Neuron (in vitro differentiated cells): ENCODE data around the gene CELA2A.

Experiments used
- H2AFZ ChIP-seq: one replicate; pipeline ENCODE4 v1.6.1; 2013; ENCODE audit warnings: low read depth, mild to moderate bottlenecking, inconsistent platforms, low read length, moderate library complexity
- H3K27me3 ChIP-seq: one replicate; pipeline ENCODE4 v1.6.1; 2013; ENCODE audit warnings: low read length; ENCODE audit not compliant: insufficient read depth
- H3K36me3 ChIP-seq: one replicate; pipeline ENCODE4 v1.6.1; 2013; ENCODE audit warnings: low read length; ENCODE audit not compliant: insufficient read depth
- H3K4me1 ChIP-seq: one replicate; pipeline ENCODE4 v1.6.1; 2013; ENCODE audit warnings: low read length; ENCODE audit not compliant: insufficient read depth
- H3K4me3 ChIP-seq: 2 replicates; pipeline ENCODE4 v1.5.1; 2013; ENCODE audit warnings: mild to moderate bottlenecking, low read length, moderate library complexity
- H3K9me3 ChIP-seq: one replicate; pipeline ENCODE4 v1.6.1; 2013; ENCODE audit warnings: low read length

The CELA2A gene

DNA sequence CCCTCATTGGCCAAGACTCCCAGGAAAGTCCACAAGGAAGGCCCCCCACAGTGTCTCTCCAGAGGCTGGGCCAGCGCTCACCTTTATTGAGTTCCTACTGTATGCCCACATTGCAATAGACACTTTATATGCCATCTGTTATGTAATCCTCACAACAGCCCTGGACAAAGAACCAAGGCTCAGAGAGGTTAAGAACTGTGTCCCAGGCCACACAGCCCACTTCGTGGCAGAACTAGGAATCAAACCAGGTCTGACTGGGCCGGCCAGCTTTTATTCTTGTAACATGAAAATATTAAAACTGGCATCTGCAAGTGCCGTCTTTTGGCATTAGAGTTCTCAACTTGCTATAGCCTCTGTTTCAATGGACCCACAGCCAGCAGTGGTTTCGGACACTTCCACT lies 13.8 kb upstream of the CELA2A start:
- H2AFZ ChIP-seq = no peak overlapping the region
- H3K4me1 ChIP-seq = no peaks in the 10 kb centered on the region
- H3K9me3 ChIP-seq = no peaks in the 10 kb centered on the region
- H3K36me3 ChIP-seq = no peaks in the 10 kb centered on the region
- H3K4me3 ChIP-seq = no peak overlapping the region
- H3K27me3 ChIP-seq = peaks cover 2% of the 10 kb centered on the region

DNA sequence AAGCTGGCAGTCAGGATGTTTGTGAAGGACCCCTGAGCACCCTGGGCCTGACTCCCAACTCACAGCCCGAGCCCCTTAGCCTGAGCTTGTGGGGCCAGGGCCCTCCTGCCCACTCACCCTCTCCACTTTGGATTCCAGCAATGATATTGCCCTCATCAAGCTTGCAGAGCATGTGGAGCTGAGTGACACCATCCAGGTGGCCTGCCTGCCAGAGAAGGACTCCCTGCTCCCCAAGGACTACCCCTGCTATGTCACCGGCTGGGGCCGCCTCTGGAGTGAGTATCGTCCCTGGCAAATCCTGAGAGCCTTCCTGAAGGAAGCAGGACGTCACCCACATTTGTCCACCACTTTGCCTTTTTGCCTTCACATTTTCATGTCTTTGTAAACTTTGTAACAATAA lies 13.3 kb upstream of the CELA2A start:
- Histone ChIP-seq H3K4me3 (no peak overlapping the region), H3K9me3 (no peaks in the 10 kb centered on the region), H3K4me1 (no peaks in the 10 kb centered on the region), H2AFZ (no peak overlapping the region), H3K36me3 (no peaks in the 10 kb centered on the region), H3K27me3 (peaks cover under 1% of the 10 kb centered on the region)

DNA sequence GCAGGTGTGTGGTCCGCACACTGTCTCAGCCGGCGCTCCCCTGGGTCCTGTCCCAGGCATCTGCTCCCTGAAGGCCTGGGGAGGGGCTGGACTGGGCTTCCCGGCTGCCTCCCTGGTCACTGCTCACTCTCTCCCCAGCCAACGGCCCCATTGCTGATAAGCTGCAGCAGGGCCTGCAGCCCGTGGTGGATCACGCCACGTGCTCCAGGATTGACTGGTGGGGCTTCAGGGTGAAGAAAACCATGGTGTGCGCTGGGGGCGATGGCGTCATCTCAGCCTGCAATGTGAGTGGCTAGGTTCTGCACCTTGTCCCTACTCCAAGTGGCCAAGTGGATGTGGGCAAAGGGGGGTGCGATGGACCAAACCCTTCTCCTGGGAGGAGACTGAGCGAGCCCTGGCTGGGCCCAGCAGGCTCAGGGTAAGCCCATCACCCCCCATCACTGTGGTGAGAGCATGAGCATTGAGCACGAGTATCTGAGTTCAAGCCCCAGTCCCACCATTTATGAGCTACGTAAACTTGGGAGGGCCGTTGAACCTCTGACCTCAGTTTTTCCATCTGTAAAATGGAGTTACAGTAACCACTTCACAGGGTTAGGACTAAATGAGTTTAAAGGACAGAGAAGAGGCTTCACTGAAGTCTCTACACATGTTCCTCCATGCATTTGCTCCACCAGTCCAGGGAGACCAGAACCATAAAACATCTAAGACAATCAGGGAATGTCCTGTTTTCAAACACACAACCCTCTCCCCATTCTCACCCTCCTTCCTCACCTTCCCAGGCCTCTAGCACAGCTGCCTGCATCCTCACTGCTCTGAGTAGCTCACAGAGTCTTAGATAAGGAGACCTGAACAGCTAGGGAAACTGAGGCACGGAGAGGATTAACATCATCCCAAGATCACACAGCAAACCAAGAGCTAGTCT lies 11.8 kb upstream of the CELA2A start:
- H3K9me3 ChIP-seq = no peaks in the 10 kb centered on the region
- H3K4me3 ChIP-seq = no peak overlapping the region
- H2AFZ ChIP-seq = no peak overlapping the region
- no peaks in the 10 kb centered on the region for H3K27me3 ChIP-seq
- H3K4me1 ChIP-seq = no peaks in the 10 kb centered on the region
- H3K36me3 ChIP-seq = no peaks in the 10 kb centered on the region

DNA sequence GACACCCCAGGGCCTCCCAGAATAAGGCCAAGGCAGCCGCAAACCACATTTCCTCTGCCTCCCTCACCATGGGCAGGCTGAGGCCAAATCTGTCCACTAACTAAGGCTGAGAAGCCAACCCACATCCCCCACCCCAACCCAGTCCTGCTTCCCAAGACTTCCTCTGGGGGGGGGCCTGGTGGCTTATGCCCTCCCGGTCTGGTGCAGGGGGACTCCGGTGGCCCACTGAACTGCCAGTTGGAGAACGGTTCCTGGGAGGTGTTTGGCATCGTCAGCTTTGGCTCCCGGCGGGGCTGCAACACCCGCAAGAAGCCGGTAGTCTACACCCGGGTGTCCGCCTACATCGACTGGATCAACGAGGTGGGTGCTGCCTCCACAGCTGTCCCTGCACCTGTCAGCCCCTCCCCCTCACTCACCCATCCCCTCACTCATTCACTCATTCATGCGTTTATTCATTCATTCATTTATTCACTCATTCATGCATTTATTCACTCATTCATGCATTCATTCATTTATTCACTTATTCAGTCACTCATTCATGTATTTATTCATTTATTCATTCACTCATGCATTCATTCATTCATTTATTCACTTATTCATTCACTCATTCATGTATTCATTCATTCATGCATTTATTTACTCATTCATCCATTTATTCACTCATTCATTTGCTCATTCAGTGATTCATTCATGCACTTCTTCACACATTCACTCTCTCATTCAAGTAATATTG lies 11.0 kb upstream of the CELA2A start:
- no peak overlapping the region for H2AFZ ChIP-seq
- H3K4me3 ChIP-seq = no peak overlapping the region
- no peaks in the 10 kb centered on the region for H3K9me3 ChIP-seq
- no peaks in the 10 kb centered on the region for H3K4me1 ChIP-seq
- H3K36me3 ChIP-seq = no peaks in the 10 kb centered on the region
- H3K27me3 ChIP-seq = no peaks in the 10 kb centered on the region

DNA sequence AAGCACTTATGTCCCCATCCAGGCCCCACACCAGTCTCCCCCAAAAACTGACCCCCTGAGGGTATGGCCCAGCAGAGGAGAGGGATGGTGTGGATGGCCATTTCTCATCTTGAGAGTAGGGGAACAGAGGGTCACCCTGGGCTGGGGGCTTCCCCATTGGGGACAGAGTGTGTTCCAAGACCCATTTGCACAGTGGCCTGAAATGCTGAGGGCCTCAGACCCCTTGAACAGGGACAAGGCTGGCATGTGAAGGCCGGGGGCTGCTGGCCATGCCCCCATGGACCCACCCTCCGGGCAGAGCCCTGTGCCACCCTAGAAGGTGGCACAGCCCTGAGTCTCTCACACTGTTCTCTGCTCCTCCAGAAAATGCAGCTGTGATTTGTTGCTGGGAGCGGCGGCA lies 10.3 kb upstream of the CELA2A start:
- Histone ChIP-seq H3K27me3 (no peaks in the 10 kb centered on the region), H3K36me3 (no peaks in the 10 kb centered on the region), H3K9me3 (no peaks in the 10 kb centered on the region), H3K4me1 (no peaks in the 10 kb centered on the region), H2AFZ (no peak overlapping the region), H3K4me3 (no peak overlapping the region)

DNA sequence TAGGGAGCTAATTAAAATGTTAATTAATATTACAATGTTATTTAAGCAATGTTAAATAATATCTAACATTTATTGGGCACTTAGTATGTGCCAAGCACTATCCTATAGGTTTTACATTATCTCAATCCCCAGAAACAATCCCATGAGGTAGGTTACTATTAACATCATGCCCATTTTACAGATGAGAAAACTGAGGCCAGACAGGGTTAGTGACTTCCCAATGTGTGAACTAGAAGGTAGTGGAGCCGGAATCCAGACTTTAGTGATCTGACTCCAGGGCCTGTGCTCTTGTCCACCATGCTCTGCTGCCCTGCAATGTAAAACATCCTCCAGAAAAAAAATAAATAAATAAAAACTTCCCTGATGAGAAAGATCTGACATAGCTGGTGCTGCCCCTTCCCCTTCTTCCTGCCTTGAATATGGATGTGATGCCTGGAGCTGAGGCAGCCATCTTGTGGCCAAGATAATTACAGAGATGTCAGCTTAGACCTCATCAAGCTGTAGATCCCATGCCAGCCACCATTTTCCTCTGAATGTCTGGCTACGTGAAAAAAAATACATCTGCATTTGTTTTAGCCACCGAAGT lies 7.6 kb upstream of the CELA2A start:
- Histone ChIP-seq H3K4me3 (no peak overlapping the region), H3K27me3 (no peaks in the 10 kb centered on the region), H3K4me1 (no peaks in the 10 kb centered on the region), H2AFZ (no peak overlapping the region), H3K9me3 (no peaks in the 10 kb centered on the region), H3K36me3 (no peaks in the 10 kb centered on the region)

DNA sequence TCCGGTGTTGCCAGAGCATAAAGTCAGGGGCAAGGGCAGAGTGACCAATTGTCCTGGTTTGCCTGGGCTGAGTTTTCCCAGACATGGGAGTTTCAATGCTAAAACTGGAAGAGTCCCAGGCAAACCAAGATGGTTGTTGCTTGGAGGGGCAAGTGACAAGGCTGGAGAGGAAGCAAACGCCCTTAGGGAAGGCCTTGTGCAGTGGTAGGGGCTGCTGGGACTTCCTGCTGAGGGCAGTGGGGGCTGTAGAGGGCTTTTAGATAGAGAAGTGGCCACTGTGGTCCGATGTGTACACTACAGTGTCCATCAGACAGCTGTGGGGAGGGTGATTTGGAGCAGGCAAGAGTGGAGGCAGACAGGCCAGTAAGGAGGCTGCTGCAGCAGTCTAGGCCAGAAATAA lies 7.0 kb upstream of the CELA2A start:
- H3K9me3 ChIP-seq = no peaks in the 10 kb centered on the region
- H2AFZ ChIP-seq = no peak overlapping the region
- H3K36me3 ChIP-seq = no peaks in the 10 kb centered on the region

DNA sequence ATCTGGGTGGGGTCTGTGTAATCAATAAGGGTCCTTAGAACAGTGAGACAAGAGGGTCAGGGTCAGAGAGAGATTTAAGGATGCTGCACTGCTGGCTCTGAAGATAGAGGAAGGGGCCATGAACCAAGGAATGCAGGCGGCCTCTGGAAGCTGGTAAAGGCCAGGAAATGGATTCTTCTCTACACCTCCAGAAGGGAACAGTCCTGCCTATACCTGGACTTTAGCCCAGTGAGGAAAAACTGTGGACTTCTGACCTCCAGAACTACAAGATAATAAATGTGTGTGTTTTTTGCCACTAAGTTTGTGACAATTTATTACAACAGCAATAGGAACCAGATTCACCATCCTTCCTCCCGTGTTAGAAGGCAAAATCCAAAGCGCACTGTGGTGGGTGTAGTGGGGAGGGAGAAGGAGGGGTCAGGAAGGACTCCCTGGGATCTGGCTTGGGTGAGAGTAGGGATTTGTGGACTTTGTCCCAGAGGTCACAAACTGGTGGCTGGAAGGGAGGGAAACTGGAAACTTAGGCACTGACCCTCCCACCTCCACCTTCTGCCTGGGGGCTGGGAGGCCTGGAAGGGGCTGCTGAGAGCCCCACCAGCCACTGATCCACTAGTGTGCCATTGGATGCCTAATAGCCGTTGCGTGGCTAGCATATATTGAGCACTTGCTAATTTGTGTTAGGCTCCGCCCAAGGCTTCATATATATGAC lies 5.4 kb upstream of the CELA2A start:
- Histone ChIP-seq H3K36me3 (no peaks in the 10 kb centered on the region), H3K4me3 (no peak overlapping the region), H2AFZ (no peak overlapping the region), H3K9me3 (no peaks in the 10 kb centered on the region), H3K27me3 (no peaks in the 10 kb centered on the region), H3K4me1 (no peaks in the 10 kb centered on the region)

More for the DNA sequence above, 7.0 kb upstream of the CELA2A start:
- H3K4me1 ChIP-seq = no peaks in the 10 kb centered on the region
- no peak overlapping the region for H3K4me3 ChIP-seq
- no peaks in the 10 kb centered on the region for H3K27me3 ChIP-seq

DNA sequence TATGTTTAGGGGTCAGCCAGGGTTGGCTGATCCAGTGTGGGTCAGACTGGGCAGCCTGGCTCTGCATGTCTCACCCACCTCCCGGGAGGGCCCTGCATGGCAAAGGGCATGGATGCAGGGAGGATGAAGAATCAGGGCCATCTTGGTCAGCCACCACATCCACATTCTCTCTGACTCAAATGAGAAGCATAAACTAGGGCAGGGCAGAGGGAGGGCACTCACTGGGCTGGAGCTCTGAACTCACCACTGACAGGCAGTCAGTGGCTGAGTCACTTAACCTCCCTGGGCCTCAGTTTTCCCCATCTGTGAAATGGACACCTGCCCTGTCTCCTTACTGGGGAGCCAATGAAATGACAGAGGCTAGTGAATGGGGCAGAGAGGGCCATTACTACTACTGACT lies 4.3 kb upstream of the CELA2A start:
- Histone ChIP-seq H2AFZ (no peak overlapping the region), H3K4me3 (no peak overlapping the region), H3K27me3 (peaks cover 4% of the 10 kb centered on the region), H3K4me1 (no peaks in the 10 kb centered on the region), H3K36me3 (no peaks in the 10 kb centered on the region), H3K9me3 (no peaks in the 10 kb centered on the region)

DNA sequence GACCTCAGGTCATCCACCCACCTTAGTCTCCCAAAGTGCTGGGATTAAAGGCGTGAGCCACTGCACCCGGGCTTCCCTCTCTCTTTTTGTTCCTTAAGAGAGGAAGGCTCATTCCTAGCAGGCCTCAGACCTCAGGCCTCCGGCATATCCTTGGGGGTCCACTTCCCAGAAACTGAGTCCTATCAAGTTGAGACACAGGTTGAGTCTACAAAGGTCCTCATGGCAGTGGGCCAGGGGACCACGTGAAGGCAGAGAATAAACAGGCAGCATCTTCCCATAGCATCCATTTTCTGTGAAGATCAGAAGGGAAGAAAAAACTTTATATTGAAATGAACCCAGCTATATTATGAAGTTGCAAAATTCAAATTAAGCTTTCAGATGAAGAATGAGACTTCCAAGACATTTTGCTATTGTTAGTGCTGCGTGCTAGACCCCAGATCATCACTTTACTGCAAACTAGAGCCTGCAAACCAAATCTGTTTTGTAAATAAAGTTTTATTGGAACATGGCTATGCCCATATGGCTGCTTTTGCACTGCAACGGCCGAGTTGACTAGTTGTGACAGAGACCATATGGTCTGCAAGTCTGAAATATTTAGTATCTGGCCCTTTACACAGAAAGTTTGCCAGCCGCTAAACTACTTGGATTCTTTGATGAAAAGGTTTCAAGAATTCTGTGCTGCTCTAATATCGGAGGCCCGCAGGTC lies 3.5 kb upstream of the CELA2A start:
- no peaks in the 10 kb centered on the region for H3K9me3 ChIP-seq
- H3K4me1 ChIP-seq = no peaks in the 10 kb centered on the region
- no peak overlapping the region for H2AFZ ChIP-seq
- H3K27me3 ChIP-seq = peaks cover 4% of the 10 kb centered on the region
- no peak overlapping the region for H3K4me3 ChIP-seq
- no peaks in the 10 kb centered on the region for H3K36me3 ChIP-seq

DNA sequence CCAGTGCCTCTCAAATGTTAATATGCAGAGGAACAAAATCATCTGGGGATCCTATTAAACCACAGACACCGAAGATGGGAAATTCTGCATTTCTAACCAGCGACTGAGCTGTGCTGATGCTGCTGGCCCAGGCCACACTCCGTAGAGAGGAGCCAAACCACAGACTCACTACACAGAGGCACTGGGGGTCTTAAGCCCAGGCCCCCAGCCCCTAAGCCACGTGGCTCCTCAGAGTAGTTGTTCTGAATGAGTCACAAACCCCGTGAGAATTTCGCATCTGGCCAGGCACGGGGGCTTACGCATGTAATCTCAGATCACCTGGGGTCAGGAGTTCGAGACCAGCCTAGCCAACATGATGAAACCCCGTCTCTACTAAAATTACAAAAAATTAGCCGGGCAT lies 2.8 kb upstream of the CELA2A start:
- no peaks in the 10 kb centered on the region for H3K4me1 ChIP-seq
- peaks cover 4% of the 10 kb centered on the region for H3K27me3 ChIP-seq
- H2AFZ ChIP-seq = no peak overlapping the region
- no peaks in the 10 kb centered on the region for H3K9me3 ChIP-seq
- no peak overlapping the region for H3K4me3 ChIP-seq
- no peaks in the 10 kb centered on the region for H3K36me3 ChIP-seq

DNA sequence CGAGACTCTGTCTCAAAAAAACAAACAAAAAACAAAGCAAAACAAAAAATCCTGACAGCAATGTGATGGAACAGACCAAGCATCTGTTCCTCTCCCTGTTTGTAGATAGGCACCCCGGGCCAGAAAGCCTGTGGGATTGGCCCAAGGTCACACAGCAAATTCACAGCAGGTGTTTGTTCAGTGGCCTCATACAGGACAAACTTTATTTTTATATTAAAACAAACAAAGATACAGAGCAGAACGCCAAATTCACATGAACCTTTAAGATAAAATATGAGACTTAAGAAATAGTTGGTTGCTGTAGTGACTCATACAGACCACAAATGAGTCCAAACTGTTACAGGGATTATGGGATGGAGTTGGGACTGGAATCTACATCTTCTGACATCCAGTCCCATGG lies 2.3 kb upstream of the CELA2A start:
- Histone ChIP-seq H3K4me3 (no peak overlapping the region), H3K27me3 (peaks cover 4% of the 10 kb centered on the region), H3K4me1 (no peaks in the 10 kb centered on the region), H2AFZ (no peak overlapping the region), H3K9me3 (no peaks in the 10 kb centered on the region), H3K36me3 (no peaks in the 10 kb centered on the region)
